Stimulated activated naive B cell treated with anti-CD40 and anti-IgM and Interleukin-4, amounts not matched to agents 10 μg/mL and 1 μg/mL and 100 μg/mL, for 72 hours (primary cell): ENCODE results near the gene USP22.

Experiments used
- ATAC-seq, 2 donors: fragments of 150-1000 bp; cut with Tn5 transposase; replicated peaks; 2 replicates each; pipeline ENCODE4 v1.10.0; 2021; ENCODE audit warnings: moderate library complexity in 1 of 2
- DNase-seq: peaks from one replicate; pipeline ENCODE4 v3.0.0; 2021
- H3K27ac Mint-ChIP-seq: one replicate; pipeline ENCODE4 v1.8.0; 2022; ENCODE audit warnings: mild to moderate bottlenecking, mixed read lengths
- H3K27me3 Mint-ChIP-seq, 2 donors: one replicate each; pipeline ENCODE4 v1.8.0; 2022; ENCODE audit warnings: mixed read lengths in 2 of 2
- H3K36me3 Mint-ChIP-seq, 2 donors: one replicate each; pipeline ENCODE4 v1.8.0; 2022; ENCODE audit warnings: mixed read lengths in 2 of 2, mild to moderate bottlenecking in 1 of 2
- H3K4me1 Mint-ChIP-seq, 2 donors: one replicate each; pipeline ENCODE4 v1.8.0; 2022; ENCODE audit warnings: mixed read lengths in 2 of 2, mild to moderate bottlenecking in 1 of 2
- H3K4me3 Mint-ChIP-seq, 2 donors: one replicate each; pipeline ENCODE4 v1.8.0; 2022; ENCODE audit warnings: mild to moderate bottlenecking in 2 of 2, mixed read lengths in 2 of 2, moderate library complexity in 1 of 2
- H3K9me3 Mint-ChIP-seq, 2 donors: one replicate each; pipeline ENCODE4 v1.8.0; 2022; ENCODE audit warnings: mixed read lengths in 2 of 2, mild to moderate bottlenecking in 1 of 2

The USP22 gene

GRCh38 chr17:20966870-20967269, 75.9 kb downstream of the USP22 start:
- Mint-ChIP-seq H3K36me3 (no peaks in the 10 kb centered on the region), H3K4me3 (peak overlapping the region in 1 of 2 donors; percentile 21), H3K27me3 (no peaks in the 10 kb centered on the region), H3K4me1 (peaks cover 42 to 63% of the 10 kb centered on the region in 2 donors), H3K27ac (no peak overlapping the region), H3K9me3 (no peaks in the 10 kb centered on the region)
- ATAC-seq: peak; percentile 51 to 57
- no peak for DNase-seq

- no peak for DNase-seq
- no peak overlapping the region for H3K4me3 Mint-ChIP-seq
Measured at GRCh38 chr17:20965492-20965891, 77.3 kb downstream of the USP22 start.

GRCh38 chr17:20961586-20961985, 81.2 kb downstream of the USP22 start:
- Mint-ChIP-seq H3K4me1 (peaks cover 3 to 11% of the 10 kb centered on the region in 2 donors), H3K36me3 (no peaks in the 10 kb centered on the region), H3K27ac (no peak overlapping the region), H3K4me3 (no peak overlapping the region), H3K9me3 (no peaks in the 10 kb centered on the region), H3K27me3 (peaks cover 6 to 21% of the 10 kb centered on the region in 2 donors)
- ATAC-seq (no peak), DNase-seq (no peak)

More at GRCh38 chr17:20965492-20965891, 77.3 kb downstream of the USP22 start:
- no peak for ATAC-seq
- no peaks in the 10 kb centered on the region for H3K9me3 Mint-ChIP-seq
- no peaks in the 10 kb centered on the region for H3K27me3 Mint-ChIP-seq
- H3K27ac Mint-ChIP-seq: no peak overlapping the region
- H3K4me1 Mint-ChIP-seq: peaks cover 36 to 50% of the 10 kb centered on the region in 2 donors
- H3K36me3 Mint-ChIP-seq: no peaks in the 10 kb centered on the region

GRCh38 chr17:20960871-20961270, 81.9 kb downstream of the USP22 start:
- no peaks in the 10 kb centered on the region for H3K36me3 Mint-ChIP-seq
- no peak overlapping the region for H3K4me3 Mint-ChIP-seq
- H3K27ac Mint-ChIP-seq: no peak overlapping the region
- ATAC-seq (no peak), DNase-seq (no peak)
- H3K9me3 Mint-ChIP-seq: no peaks in the 10 kb centered on the region
- H3K27me3 Mint-ChIP-seq: peaks cover 11 to 24% of the 10 kb centered on the region in 2 donors
- H3K4me1 Mint-ChIP-seq: peaks cover 3 to 7% of the 10 kb centered on the region in 2 donors

- ATAC-seq (no peak), DNase-seq (no peak)
- Mint-ChIP-seq H3K27ac (no peak overlapping the region), H3K4me3 (no peak overlapping the region), H3K4me1 (no peaks in the 10 kb centered on the region), H3K36me3 (no peaks in the 10 kb centered on the region), H3K27me3 (peaks cover 38 to 43% of the 10 kb centered on the region in 2 donors), H3K9me3 (no peaks in the 10 kb centered on the region)
Measured at GRCh38 chr17:20955427-20956323, 87.1 kb downstream of the USP22 start.

- no peaks in the 10 kb centered on the region for H3K4me1 Mint-ChIP-seq
- H3K27me3 Mint-ChIP-seq: peaks cover 46 to 47% of the 10 kb centered on the region in 2 donors
- no peaks in the 10 kb centered on the region for H3K36me3 Mint-ChIP-seq
- no peak overlapping the region for H3K4me3 Mint-ChIP-seq
- H3K9me3 Mint-ChIP-seq: no peaks in the 10 kb centered on the region
- DNase-seq (no peak), ATAC-seq (no peak)
- H3K27ac Mint-ChIP-seq: no peak overlapping the region
Measured at GRCh38 chr17:20954794-20955193, 88.0 kb downstream of the USP22 start.

- ATAC-seq (no peak), DNase-seq (no peak)
- Mint-ChIP-seq H3K4me1 (no peaks in the 10 kb centered on the region), H3K36me3 (no peaks in the 10 kb centered on the region), H3K4me3 (no peak overlapping the region), H3K27me3 (peaks cover 40 to 50% of the 10 kb centered on the region in 2 donors), H3K27ac (no peak overlapping the region), H3K9me3 (no peaks in the 10 kb centered on the region)
Measured at GRCh38 chr17:20952183-20952582, 90.6 kb downstream of the USP22 start.
